H1 (cell line): ENCODE data around the gene PTGIS. TPM values are rescaled to one million over a fixed set of nuclear protein-coding genes. Genes with fewer than 3 reads are reported as not detected.
A peak's percentile ranks its signal among the peaks of the same experiment; 100 is the strongest.

Source experiments
- CTCF ChIA-PET: fragments of 300-600 bp; sonication (Branson Sonifier 250); formaldehyde crosslinking; loops from one replicate; lab custom pipeline; 2021; ENCODE audit not compliant: partially characterized antibody; lab: Charles Lee
- POLR2A ChIA-PET: fragments of 300-600 bp; sonication (Branson Sonifier 250); formaldehyde crosslinking; loops from one replicate; lab custom pipeline; 2021; ENCODE audit warnings: inconsistent platforms; ENCODE audit not compliant: partially characterized antibody; lab: Charles Lee
- DNase-seq, 2 experiments: peaks; one replicate each; pipeline versions ENCODE4 v3.0.0 to v3.0.0-alpha.2; 2010 to 2022; ENCODE audit warnings: low spot score in 2 of 2, low read depth in 1 of 2, mixed read lengths in 1 of 2
- FAIRE-seq: peaks from 2 replicates; lab custom pipeline; 2011; peaks lifted over from hg19 to GRCh38; lab: Jason Lieb, UNC
- H2AFZ ChIP-seq: 2 replicates; pipeline ENCODE4 v1.8.1; 2012; ENCODE audit warnings: low read length, inconsistent platforms
- H2AK5ac ChIP-seq: 2 replicates; pipeline ENCODE4 v1.6.1; 2013; ENCODE audit warnings: low read depth, low read length
- H2BK120ac ChIP-seq: replicated peaks from 2 replicates; pipeline ENCODE3; 2013; ENCODE audit warnings: low read depth, low read length, inconsistent platforms
- H2BK12ac ChIP-seq: 2 replicates; pipeline ENCODE4 v1.6.1; 2013; ENCODE audit warnings: low read depth, low read length
- H2BK15ac ChIP-seq: 2 replicates; pipeline ENCODE4 v1.6.1; 2013; ENCODE audit warnings: low read length
- H2BK20ac ChIP-seq: 2 replicates; pipeline ENCODE4 v1.6.1; 2013; ENCODE audit warnings: low read length
- H2BK5ac ChIP-seq: 2 replicates; pipeline ENCODE4 v1.6.1; 2013; ENCODE audit warnings: low read depth, low read length
- H3K14ac ChIP-seq: 2 replicates; pipeline ENCODE4 v1.6.1; 2013; ENCODE audit warnings: inconsistent platforms; ENCODE audit not compliant: insufficient read length
- H3K18ac ChIP-seq: 2 replicates; pipeline ENCODE4 v1.6.1; 2013; ENCODE audit warnings: low read length; ENCODE audit errors: extremely low read depth
- H3K23ac ChIP-seq: 2 replicates; pipeline ENCODE4 v1.6.1; 2013; ENCODE audit warnings: inconsistent platforms; ENCODE audit not compliant: insufficient read length
- H3K23me2 ChIP-seq: 2 replicates; pipeline ENCODE4 v1.6.1; 2013; ENCODE audit warnings: low read depth, low read length
- H3K27ac ChIP-seq: 2 replicates; pipeline ENCODE4 v1.6.1; 2011; ENCODE audit warnings: low read depth, low read length, inconsistent platforms
- H3K27me3 ChIP-seq, 4 experiments: replicated peaks in 1 of 4; 1 replicate in 1 of 4; 2 replicates in 3 of 4; pipeline versions ENCODE4 v1.6.1 to v1.8.1; 2011 to 2013; ENCODE audit warnings: low read length in 3 of 4, mild to moderate bottlenecking in 3 of 4, inconsistent platforms in 2 of 4, mixed read lengths in 2 of 4, moderate library complexity in 1 of 4; ENCODE audit not compliant: control insufficient read depth in 3 of 4, insufficient read depth in 3 of 4; ENCODE audit errors: extremely low read depth in 1 of 4
- H3K36me3 ChIP-seq, 4 experiments: 2 replicates each; pipeline versions ENCODE4 v1.6.1 to v1.8.1; 2011 to 2013; ENCODE audit warnings: mild to moderate bottlenecking in 4 of 4, low read length in 3 of 4, moderate library complexity in 2 of 4, control low read depth in 1 of 4, inconsistent platforms in 1 of 4; ENCODE audit not compliant: insufficient read depth in 4 of 4, control insufficient read depth in 2 of 4
- H3K4ac ChIP-seq: replicated peaks from 2 replicates; pipeline ENCODE3; 2013; ENCODE audit warnings: low read length, low read depth, mixed read lengths, inconsistent platforms; ENCODE audit not compliant: insufficient read length
- H3K4me1 ChIP-seq, 4 experiments: replicated peaks in 1 of 4; 1 replicate in 1 of 4; 2 replicates in 3 of 4; pipeline versions ENCODE4 v1.6.1 to v1.8.1; 2011 to 2013; ENCODE audit warnings: low read length in 3 of 4, inconsistent platforms in 2 of 4, mixed read lengths in 1 of 4; ENCODE audit not compliant: insufficient read depth in 4 of 4, control insufficient read depth in 3 of 4
- H3K4me2 ChIP-seq, 2 experiments: 2 replicates each; pipeline versions ENCODE4 v1.6.1 to v1.8.1; 2011 to 2013; ENCODE audit warnings: low read depth in 2 of 2, low read length in 2 of 2, control low read depth in 1 of 2, inconsistent platforms in 1 of 2, mild to moderate bottlenecking in 1 of 2; ENCODE audit not compliant: insufficient read depth in 1 of 2
- H3K4me3 ChIP-seq, 4 experiments: fragments of 200-600, 300-600 bp in 1 of 4; sonication (generic), shearing (Covaris generic), sonication (Bioruptor Twin) in 1 of 4; 2 replicates each; pipeline versions ENCODE4 v1.5.1 to v1.8.1; 2011 to 2016; ENCODE audit warnings: low read length in 4 of 4, low read depth in 3 of 4, control low read depth in 2 of 4, inconsistent platforms in 2 of 4, mild to moderate bottlenecking in 2 of 4, mixed read lengths in 1 of 4, moderate library complexity in 1 of 4; ENCODE audit not compliant: insufficient read depth in 2 of 4; ENCODE audit errors: extremely low read depth in 1 of 4
- H3K56ac ChIP-seq: replicated peaks from 2 replicates; pipeline ENCODE3; 2013; ENCODE audit warnings: low read depth, mild to moderate bottlenecking, mixed read lengths, low read length, inconsistent platforms; ENCODE audit not compliant: insufficient read length
- H3K79me1 ChIP-seq: 2 replicates; pipeline ENCODE4 v1.6.1; 2013; ENCODE audit warnings: low read depth, low read length, control low read depth
- H3K79me2 ChIP-seq, 2 experiments: 2 replicates each; pipeline versions ENCODE4 v1.6.1 to v1.8.1; 2012 to 2013; ENCODE audit warnings: low read length in 2 of 2, mild to moderate bottlenecking in 2 of 2, inconsistent platforms in 1 of 2; ENCODE audit not compliant: insufficient read depth in 2 of 2, control insufficient read depth in 1 of 2
- H3K9ac ChIP-seq, 4 experiments: replicated peaks in 1 of 4; 1 replicate in 1 of 4; 2 replicates in 3 of 4; pipeline versions ENCODE4 v1.6.1 to v1.8.1; 2011 to 2013; ENCODE audit warnings: low read depth in 3 of 4, low read length in 3 of 4, control low read depth in 2 of 4, mild to moderate bottlenecking in 2 of 4, moderate library complexity in 2 of 4, inconsistent platforms in 1 of 4; ENCODE audit errors: extremely low read depth in 1 of 4
- H3K9me3 ChIP-seq, 2 experiments: 2 replicates each; pipeline versions ENCODE4 v1.6.1 to v1.8.1; 2012 to 2013; ENCODE audit warnings: mild to moderate bottlenecking in 2 of 2, moderate library complexity in 2 of 2, control low read depth in 1 of 2, inconsistent platforms in 1 of 2, low read depth in 1 of 2, low read length in 1 of 2, mixed read lengths in 1 of 2; ENCODE audit not compliant: insufficient read depth in 2 of 2
- H4K20me1 ChIP-seq, 2 experiments: replicated peaks in 1 of 2; 2 replicates each; pipeline versions ENCODE3 to v1.8.1; 2011 to 2013; ENCODE audit warnings: inconsistent platforms in 2 of 2, low read length in 2 of 2, mild to moderate bottlenecking in 1 of 2; ENCODE audit not compliant: insufficient read depth in 2 of 2, control insufficient read depth in 1 of 2
- H4K5ac ChIP-seq: 2 replicates; pipeline ENCODE4 v1.6.1; 2013; ENCODE audit warnings: low read length, low read depth, mixed read lengths, inconsistent platforms; ENCODE audit not compliant: insufficient read length
- H4K8ac ChIP-seq: 2 replicates; pipeline ENCODE4 v1.8.0; 2013; ENCODE audit warnings: mild to moderate bottlenecking, moderate library complexity, low read length, inconsistent platforms; ENCODE audit not compliant: insufficient read depth; ENCODE audit errors: extremely low read depth
- H4K91ac ChIP-seq: replicated peaks from 2 replicates; pipeline ENCODE3; 2013; ENCODE audit warnings: low read length, mixed read lengths, inconsistent platforms; ENCODE audit not compliant: insufficient read length
- ASH2L ChIP-seq: fragments of 200-600, 300-600 bp; sonication (generic); IDR thresholded peaks from one replicate; pipeline ENCODE4 v1.7.1; 2017; ENCODE audit warnings: low read length
- BACH1 ChIP-seq: IDR thresholded peaks from 2 replicates; pipeline ENCODE4 v1.6.1; 2012; ENCODE audit warnings: low read length, improper control_type of control experiment
- BRCA1 ChIP-seq: IDR thresholded peaks from 2 replicates; pipeline ENCODE4 v1.6.1; 2012; ENCODE audit warnings: low read depth, low read length, improper control_type of control experiment
- EP300 ChIP-seq, 2 experiments: IDR thresholded peaks; 1 replicate in 1 of 2; 2 replicates in 1 of 2; pipeline ENCODE4 v1.6.1; 2011 to 2012; ENCODE audit warnings: low read depth in 2 of 2, low read length in 2 of 2, mild to moderate bottlenecking in 2 of 2, borderline replicate concordance in 1 of 2, inconsistent platforms in 1 of 2, moderate library complexity in 1 of 2
- EZH2 ChIP-seq: fragments of 200-600 bp; sonication (generic); IDR thresholded peaks from 2 replicates; pipeline ENCODE4 v1.7.1; 2012; ENCODE audit warnings: low read depth, mild to moderate bottlenecking, moderate library complexity, low read length, inconsistent platforms; ENCODE audit not compliant: severe bottlenecking
- FOSL1 ChIP-seq: IDR thresholded peaks from 2 replicates; pipeline ENCODE4 v1.6.1; 2011; ENCODE audit warnings: mild to moderate bottlenecking, low read depth, low read length, moderate library complexity; ENCODE audit not compliant: insufficient read depth
- JUN ChIP-seq: IDR thresholded peaks from 2 replicates; pipeline ENCODE4 v1.6.1; 2011; ENCODE audit warnings: low read depth, mild to moderate bottlenecking, improper control_type of control experiment, low read length
- JUND ChIP-seq: IDR thresholded peaks from 2 replicates; pipeline ENCODE4 v1.6.1; 2011; ENCODE audit warnings: mild to moderate bottlenecking, improper control_type of control experiment, low read length
- RAD21 ChIP-seq, 2 experiments: IDR thresholded peaks in 1 of 2; conservative IDR thresholded peaks in 1 of 2; 2 replicates each; pipeline ENCODE4 v1.6.1; 2011; ENCODE audit warnings: low read depth in 2 of 2, low read length in 2 of 2, improper control_type of control experiment in 1 of 2, inconsistent platforms in 1 of 2, mild to moderate bottlenecking in 1 of 2, moderate library complexity in 1 of 2
- TBP ChIP-seq: IDR thresholded peaks from 2 replicates; pipeline ENCODE4 v1.6.1; 2011; ENCODE audit warnings: low read depth, low read length, improper control_type of control experiment
- TEAD4 ChIP-seq: IDR thresholded peaks from 2 replicates; pipeline ENCODE4 v1.6.1; 2012; ENCODE audit warnings: low read depth, low read length, inconsistent platforms, mixed read lengths
- WGBS, 2 experiments: shearing (Covaris generic) in 1 of 2; methylation state at CpG; one replicate each; pipeline versions ENCODE4 v1.1.6 to v1.1.7; 2013 to 2015; ENCODE audit warnings: low lambda C conversion rate in 2 of 2, mixed read lengths in 2 of 2, inconsistent platforms in 1 of 2, low coverage in 1 of 2, missing lambda C conversion rate in 1 of 2; ENCODE audit not compliant: insufficient replicate concordance in 2 of 2, insufficient coverage in 1 of 2, insufficient read length in 1 of 2; ENCODE audit errors: extremely low coverage in 1 of 2, missing lambda C conversion rate in 1 of 2; 5-methylcytosine and 5-hydroxymethylcytosine counted together
- polyA plus RNA-seq, 7 experiments: library from polyadenylated mRNA; depleted of rRNA in 3 of 7; stranded (reverse) in 5 of 7; unstranded in 2 of 7; fragments of >200 nt in 5 of 7; fragments of 200-250 nt in 2 of 7; gene quantifications; 1 replicate in 5 of 7; 2 replicates in 1 of 7; 4 replicates in 1 of 7; pipeline versions ENCODE4 v1.2.1 to v1.2.3, GENCODE V29; 2011 to 2013; ENCODE audit warnings: missing spikeins in 2 of 7, mixed read lengths in 2 of 7
- total RNA-seq: library from RNA; stranded (reverse); fragmentation: NEBNext Ultra II Directional; extraction: Animal tissue kit (Norgen Biotek cat#: 25700); gene quantifications from 2 replicates; pipeline ENCODE4 v1.2.1, GENCODE V29; 2021

Gene PTGIS
- total and polyA plus RNA-seq, 2 of the 8 experiments (the other 6 are each of a cell fraction or from before 2014, with no cell fraction given): 29.9 to 35.5 TPM

GRCh38 chr20:49562311-49563014 is 5.5 kb downstream of the PTGIS start:
- peak in 1 of 2 experiments; percentile 65 for DNase-seq
- peaks cover 2% of the 10 kb centered on the region; the same call in 1 of the 2 replicates for H3K23me2 ChIP-seq
- H4K5ac ChIP-seq: peak overlapping the region; percentile 6
- H3K27ac ChIP-seq: peak overlapping the region; percentile 21; the same call in 1 of the 2 replicates
- no peak overlapping the region for H2AFZ ChIP-seq
- peak overlapping the region; percentile 30; the same call in 1 of the 2 replicates for H2AK5ac ChIP-seq
- H2BK12ac ChIP-seq: peak overlapping the region; percentile 45; the same call in 1 of the 2 replicates
- no peaks in the 10 kb centered on the region for H4K20me1 ChIP-seq
- H3K4me1 ChIP-seq: peaks cover 9 to 24% (median 15%) of the 10 kb centered on the region in 4 experiments; a peak in 6 of 7 replicates
- H4K8ac ChIP-seq: peak overlapping the region; percentile 7; the same call in 1 of the 2 replicates
- POLR2A ChIA-PET: interaction anchor here (0.8 to 1.2 kb wide), 3 partner anchors 32 to 81 kb away, joined by 3 to 4 read pairs (median 3); no protein-coding TSS in a partner anchor
- H2BK120ac ChIP-seq: no peak overlapping the region
- H3K4me3 ChIP-seq: no peak overlapping the region
- no peak overlapping the region for H3K56ac ChIP-seq
- no peak overlapping the region for H3K4ac ChIP-seq
- no peaks in the 10 kb centered on the region for H3K9me3 ChIP-seq
- H2BK5ac ChIP-seq: peak overlapping the region; percentile 29; the same call in 1 of the 2 replicates
- peaks cover 0 to 11% (median 0%) of the 10 kb centered on the region in 4 experiments; a peak in 2 of 8 replicates for H3K36me3 ChIP-seq
- H3K4me2 ChIP-seq: 0 out of 4 replicates have a peak overlapping the region, but pooled peaks of 1 of the 2 experiments have one; percentile 10
- FAIRE-seq: no peak
- no peak overlapping the region for H3K23ac ChIP-seq
- H2BK15ac ChIP-seq: no peak overlapping the region
- H4K91ac ChIP-seq: peak overlapping the region; percentile 45
- H3K79me1 ChIP-seq: peaks cover 5% of the 10 kb centered on the region; the same call in 1 of the 2 replicates
- no peaks in the 10 kb centered on the region for H3K27me3 ChIP-seq
- 61% methylated on average over 21 of the region's 21 CpGs; no CpG with 5 or more reads in 1 of the 2 experiments for WGBS, 2 experiments
- H2BK20ac ChIP-seq: no peak overlapping the region
- peak overlapping the region; percentile 10; the same call in 1 of the 2 replicates for H3K18ac ChIP-seq
- H3K79me2 ChIP-seq: peaks cover 0 to 33% of the 10 kb centered on the region in 2 experiments; a peak in 2 of 4 replicates
- CTCF ChIA-PET: interaction anchor here (0.8 to 2.1 kb wide), 8 partner anchors 17 to 177 kb away, joined by 3 to 12 read pairs (median 4); no protein-coding TSS in a partner anchor
- H3K9ac ChIP-seq: no peak overlapping the region
- H3K14ac ChIP-seq: no peak overlapping the region
- TF ChIP-seq TEAD4: peak; percentile 92
- peak; percentile 90 for TF ChIP-seq JUND
- TF ChIP-seq ASH2L: no peak
- no peak for TF ChIP-seq BRCA1
- TF ChIP-seq JUN: 0 out of 2 replicates have a peak, but pooled peaks have one; percentile 28
- no peak for TF ChIP-seq EP300 (IDR thresholded peaks at IDR 0.05; ENCODE audit: borderline replicate concordance in 1 of 2, low read depth in 2 of 2, low read length in 2 of 2)
- TF ChIP-seq FOSL1: no peak
- peak in 1 of 2 experiments; percentile 2; a peak in 1 of 4 replicates for TF ChIP-seq RAD21 (IDR thresholded peaks at IDR 0.05 in 1 of 2, conservative IDR thresholded peaks at IDR 0.05 in 1 of 2; ENCODE audit: low read depth in 2 of 2, low read length in 2 of 2)
- TF ChIP-seq EZH2: no peak
- 0 out of 2 replicates have a peak, but pooled peaks have one; percentile 21 for TF ChIP-seq BACH1
- no peak for TF ChIP-seq TBP
